ENCODE results near the gene MCHR1.

GRCh38 chr22:40671369-40671768 lies 7.9 kb upstream of the MCHR1 start:
- TF ChIP-seq CTCF (IDR thresholded peaks at IDR 0.05; ENCODE audit: poor library complexity, severe bottlenecking) (no peak), EZH2 (IDR thresholded peaks at IDR 0.05; ENCODE audit: borderline replicate concordance, insufficient read depth, low read length, poor library complexity, severe bottlenecking) (no peak), POLR2AphosphoS5 (IDR thresholded peaks at IDR 0.05) (no peak), EP300 (conservative IDR thresholded peaks at IDR 0.05; ENCODE audit: poor library complexity, severe bottlenecking) (no peak), REST (IDR thresholded peaks at IDR 0.05; ENCODE audit: borderline replicate concordance) (no peak), SMC3 (conservative IDR thresholded peaks at IDR 0.05; ENCODE audit: poor library complexity) (no peak), TAF1 (IDR thresholded peaks at IDR 0.05; ENCODE audit: low read depth) (no peak), MXI1 (conservative IDR thresholded peaks at IDR 0.05; ENCODE audit: poor library complexity, severe bottlenecking) (no peak)

All from neural cell (in vitro differentiated cells).